Fibroblast of pulmonary artery (primary cell): ENCODE measurements around the gene PLBD1.

Experiments
- DNase-seq: peaks from one replicate; pipeline ENCODE4 v3.0.0-alpha.2; 2010; ENCODE audit warnings: low read depth
- H3K4me3 ChIP-seq: replicated peaks from 2 replicates; pipeline ENCODE4 v1.5.1; 2011; ENCODE audit warnings: low read depth, mild to moderate bottlenecking, control low read depth, low read length, moderate library complexity
- TF ChIP-seq, protein P1 (sequence below): IDR thresholded peaks from 2 replicates; pipeline ENCODE4 v1.5.1; 2011; ENCODE audit warnings: mild to moderate bottlenecking, control low read depth, low read length, inconsistent platforms; ENCODE audit errors: missing control alignments

The PLBD1 gene

GRCh38 chr12:14454098-14454907 is 113.4 kb downstream of the PLBD1 start:
- TF ChIP-seq, protein P1, sequence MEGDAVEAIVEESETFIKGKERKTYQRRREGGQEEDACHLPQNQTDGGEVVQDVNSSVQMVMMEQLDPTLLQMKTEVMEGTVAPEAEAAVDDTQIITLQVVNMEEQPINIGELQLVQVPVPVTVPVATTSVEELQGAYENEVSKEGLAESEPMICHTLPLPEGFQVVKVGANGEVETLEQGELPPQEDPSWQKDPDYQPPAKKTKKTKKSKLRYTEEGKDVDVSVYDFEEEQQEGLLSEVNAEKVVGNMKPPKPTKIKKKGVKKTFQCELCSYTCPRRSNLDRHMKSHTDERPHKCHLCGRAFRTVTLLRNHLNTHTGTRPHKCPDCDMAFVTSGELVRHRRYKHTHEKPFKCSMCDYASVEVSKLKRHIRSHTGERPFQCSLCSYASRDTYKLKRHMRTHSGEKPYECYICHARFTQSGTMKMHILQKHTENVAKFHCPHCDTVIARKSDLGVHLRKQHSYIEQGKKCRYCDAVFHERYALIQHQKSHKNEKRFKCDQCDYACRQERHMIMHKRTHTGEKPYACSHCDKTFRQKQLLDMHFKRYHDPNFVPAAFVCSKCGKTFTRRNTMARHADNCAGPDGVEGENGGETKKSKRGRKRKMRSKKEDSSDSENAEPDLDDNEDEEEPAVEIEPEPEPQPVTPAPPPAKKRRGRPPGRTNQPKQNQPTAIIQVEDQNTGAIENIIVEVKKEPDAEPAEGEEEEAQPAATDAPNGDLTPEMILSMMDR = peak; percentile 74
- DNase-seq = peak; percentile 66
- H3K4me3 ChIP-seq = no peak overlapping the region
